VCaP (cell line): ENCODE results near the gene PNLIPRP1.

ENCODE experiments used
- H3K27ac ChIP-seq: fragments of 450-650 bp; 2 replicates; pipeline ENCODE4 v1.5.1; 2017
- TF ChIP-seq, protein P1 (sequence below): fragments of 450-650 bp; conservative IDR thresholded peaks from 2 replicates; pipeline ENCODE4 v1.5.1; 2017; ENCODE audit warnings: mild to moderate bottlenecking, moderate library complexity

The PNLIPRP1 gene

DNA sequence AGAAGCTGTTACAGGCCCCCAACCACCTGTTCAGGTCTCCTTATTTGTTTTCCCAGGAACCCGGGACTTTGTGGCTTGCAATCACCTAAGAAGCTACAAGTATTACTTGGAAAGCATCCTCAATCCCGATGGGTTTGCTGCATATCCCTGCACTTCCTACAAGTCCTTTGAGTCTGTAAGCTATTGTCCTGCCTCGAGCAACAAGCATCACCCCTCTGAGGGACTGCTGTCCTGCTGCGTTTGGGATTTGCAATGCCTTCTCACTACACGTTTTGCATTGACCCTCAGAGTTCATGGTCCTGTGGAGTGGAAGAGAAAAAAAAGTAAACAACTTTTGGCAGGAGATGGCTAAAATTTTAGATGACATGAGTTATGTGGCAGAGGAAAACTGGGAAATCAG, 9.2 kb downstream of the PNLIPRP1 start:
- TF ChIP-seq, protein P1, sequence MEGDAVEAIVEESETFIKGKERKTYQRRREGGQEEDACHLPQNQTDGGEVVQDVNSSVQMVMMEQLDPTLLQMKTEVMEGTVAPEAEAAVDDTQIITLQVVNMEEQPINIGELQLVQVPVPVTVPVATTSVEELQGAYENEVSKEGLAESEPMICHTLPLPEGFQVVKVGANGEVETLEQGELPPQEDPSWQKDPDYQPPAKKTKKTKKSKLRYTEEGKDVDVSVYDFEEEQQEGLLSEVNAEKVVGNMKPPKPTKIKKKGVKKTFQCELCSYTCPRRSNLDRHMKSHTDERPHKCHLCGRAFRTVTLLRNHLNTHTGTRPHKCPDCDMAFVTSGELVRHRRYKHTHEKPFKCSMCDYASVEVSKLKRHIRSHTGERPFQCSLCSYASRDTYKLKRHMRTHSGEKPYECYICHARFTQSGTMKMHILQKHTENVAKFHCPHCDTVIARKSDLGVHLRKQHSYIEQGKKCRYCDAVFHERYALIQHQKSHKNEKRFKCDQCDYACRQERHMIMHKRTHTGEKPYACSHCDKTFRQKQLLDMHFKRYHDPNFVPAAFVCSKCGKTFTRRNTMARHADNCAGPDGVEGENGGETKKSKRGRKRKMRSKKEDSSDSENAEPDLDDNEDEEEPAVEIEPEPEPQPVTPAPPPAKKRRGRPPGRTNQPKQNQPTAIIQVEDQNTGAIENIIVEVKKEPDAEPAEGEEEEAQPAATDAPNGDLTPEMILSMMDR = no peak
- no peak overlapping the region for H3K27ac ChIP-seq

DNA sequence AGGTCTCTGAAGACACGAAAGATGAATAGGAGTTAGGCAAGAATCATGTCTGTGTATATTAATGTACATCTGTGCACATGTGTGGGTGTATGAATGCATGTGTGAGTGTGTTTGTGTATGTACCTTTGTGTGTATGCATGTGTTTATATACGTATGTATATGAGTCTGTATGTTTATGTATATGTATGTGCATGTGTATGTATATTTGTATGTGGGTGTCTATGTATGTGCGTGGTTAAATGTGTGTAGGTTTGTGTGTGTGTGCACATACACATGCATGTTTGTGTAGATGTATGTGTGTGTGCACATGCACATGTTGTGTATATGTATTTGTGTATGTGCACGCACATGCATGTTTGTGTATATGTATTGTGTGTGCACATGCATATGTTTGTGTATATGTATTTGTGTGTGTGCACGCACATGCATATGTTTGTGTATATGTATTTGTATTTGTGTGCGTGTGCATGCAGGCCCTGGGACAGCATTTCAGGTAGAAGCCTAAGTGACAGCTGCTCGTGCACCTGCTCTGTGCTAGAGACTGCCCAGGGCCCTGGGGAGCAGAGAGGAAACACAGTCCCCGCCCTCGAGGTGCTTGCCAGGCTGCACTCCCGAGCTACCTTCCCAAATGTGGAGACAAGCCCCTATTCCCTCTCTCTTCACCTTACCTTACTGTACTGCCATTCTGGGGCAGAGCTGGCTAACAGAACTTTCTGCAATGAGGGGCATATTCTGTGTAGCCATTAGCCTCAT, 12.1 kb downstream of the PNLIPRP1 start:
- TF ChIP-seq, protein P1 = no peak
- no peak overlapping the region for H3K27ac ChIP-seq

- TF ChIP-seq, protein P1 = no peak
- H3K27ac ChIP-seq = no peak overlapping the region
These were observed 15.3 kb downstream of the PNLIPRP1 start for GRCh38 chr10:116606061-116606483.

DNA sequence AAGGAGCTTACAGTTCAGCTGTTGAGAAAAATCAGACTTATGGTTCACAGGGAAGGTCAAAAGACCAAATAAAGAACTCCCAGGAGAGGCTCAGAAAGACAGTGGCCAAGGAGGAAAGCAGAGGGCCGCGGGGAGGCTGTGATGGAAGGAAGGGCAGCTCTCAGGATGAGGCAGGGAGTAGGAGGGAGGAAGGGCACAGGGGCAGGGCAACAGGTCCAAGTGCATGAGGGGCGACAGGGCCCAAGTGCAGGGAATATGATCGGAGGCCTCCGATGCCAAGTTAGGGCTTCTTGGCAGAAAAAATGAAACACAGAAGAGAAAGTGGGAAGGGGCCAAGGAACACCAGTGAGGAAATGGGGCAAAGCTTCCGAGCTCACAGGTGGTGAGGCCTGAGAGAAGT, 16.6 kb downstream of the PNLIPRP1 start:
- TF ChIP-seq, protein P1 = no peak
- H3K27ac ChIP-seq = no peak overlapping the region

GRCh38 chr10:116608686-116609594, 18.2 kb downstream of the PNLIPRP1 start:
- TF ChIP-seq, protein P1 = no peak
- no peak overlapping the region for H3K27ac ChIP-seq

- TF ChIP-seq, protein P1 = no peak
- no peak overlapping the region for H3K27ac ChIP-seq
These were observed 19.8 kb downstream of the PNLIPRP1 start for GRCh38 chr10:116610443-116611152.

- no peak overlapping the region for H3K27ac ChIP-seq
- TF ChIP-seq, protein P1 = no peak
These were observed 20.4 kb downstream of the PNLIPRP1 start for GRCh38 chr10:116611153-116611545.
